NCI-H82 (cell line): ENCODE data around the gene C1QTNF6.
A peak's percentile ranks its signal among the peaks of the same experiment; 100 is the strongest.

Experiments
- DNase-seq: peaks from one replicate; lab custom pipeline; 2025; lab: John Stamatoyannopoulos, UW

The C1QTNF6 gene

DNA sequence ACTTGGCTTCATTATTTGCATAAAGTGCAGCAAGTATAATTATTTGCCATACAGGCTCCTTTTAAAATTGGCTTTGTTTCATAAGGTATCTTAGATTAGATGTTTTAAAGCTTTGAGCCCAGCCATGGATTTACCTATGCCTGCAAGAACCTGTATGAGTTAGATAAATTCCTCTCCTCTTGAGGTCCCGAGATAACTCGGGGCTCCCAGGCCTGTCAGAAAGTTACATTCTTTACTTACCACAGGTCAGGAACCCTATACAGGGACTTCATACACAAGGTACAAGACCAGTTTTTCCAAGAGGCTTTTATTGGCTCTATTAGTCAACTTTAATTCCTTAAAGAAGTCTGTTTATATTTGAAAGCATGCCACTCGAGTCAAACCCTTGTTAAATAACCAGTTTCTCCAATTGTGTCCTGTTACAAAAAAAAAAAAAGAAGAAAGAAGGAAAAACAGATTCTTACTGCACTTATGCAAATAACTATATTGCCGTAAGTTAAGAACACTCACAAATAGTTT, 2.3 kb upstream of the C1QTNF6 start:
- no peak for DNase-seq

DNA sequence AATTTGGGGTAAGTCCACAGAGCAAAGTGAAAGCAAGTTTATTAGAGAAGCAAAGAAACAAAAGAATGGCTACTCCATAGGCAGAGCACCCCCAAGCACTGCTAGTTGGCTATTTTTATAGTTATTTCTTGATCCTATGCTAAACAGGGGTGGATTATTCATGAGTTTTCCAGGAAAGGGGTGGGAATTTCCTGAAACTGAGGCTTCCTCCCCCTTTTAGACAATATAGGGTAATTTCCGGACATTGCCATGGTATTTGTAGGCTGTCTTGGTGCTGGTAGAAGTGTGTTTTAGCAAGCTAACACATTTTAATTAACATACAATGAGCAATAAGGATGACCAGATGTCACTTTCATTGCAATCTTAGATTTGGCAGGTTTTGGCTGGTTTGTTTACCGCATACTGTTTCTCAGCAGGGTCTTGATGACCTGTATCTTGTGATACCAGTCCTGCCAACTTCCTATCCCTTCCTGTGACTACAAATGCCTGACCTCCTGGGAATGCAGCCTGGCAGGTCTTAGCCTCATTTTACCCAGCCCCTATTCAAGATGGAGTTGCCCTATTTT, 937 bp upstream of the C1QTNF6 start:
- DNase-seq = no peak

DNA sequence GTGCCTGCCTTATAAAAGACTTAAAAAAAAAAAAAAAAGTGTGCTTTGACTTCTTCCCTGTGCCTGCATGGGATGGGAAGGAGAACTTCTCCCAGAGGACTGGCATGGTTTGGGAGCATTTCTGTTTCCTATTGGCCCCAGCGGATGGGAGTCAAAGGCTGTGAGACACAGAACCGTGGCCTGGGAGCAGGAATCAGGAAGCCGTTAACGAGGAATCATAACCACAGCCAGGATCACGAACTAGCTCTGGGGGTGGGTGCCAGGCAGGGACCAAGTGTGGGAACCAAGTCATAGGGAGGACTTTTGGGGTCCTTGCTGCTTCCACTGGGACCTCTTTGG, 526 bp downstream of the C1QTNF6 start:
- DNase-seq = no peak

DNA sequence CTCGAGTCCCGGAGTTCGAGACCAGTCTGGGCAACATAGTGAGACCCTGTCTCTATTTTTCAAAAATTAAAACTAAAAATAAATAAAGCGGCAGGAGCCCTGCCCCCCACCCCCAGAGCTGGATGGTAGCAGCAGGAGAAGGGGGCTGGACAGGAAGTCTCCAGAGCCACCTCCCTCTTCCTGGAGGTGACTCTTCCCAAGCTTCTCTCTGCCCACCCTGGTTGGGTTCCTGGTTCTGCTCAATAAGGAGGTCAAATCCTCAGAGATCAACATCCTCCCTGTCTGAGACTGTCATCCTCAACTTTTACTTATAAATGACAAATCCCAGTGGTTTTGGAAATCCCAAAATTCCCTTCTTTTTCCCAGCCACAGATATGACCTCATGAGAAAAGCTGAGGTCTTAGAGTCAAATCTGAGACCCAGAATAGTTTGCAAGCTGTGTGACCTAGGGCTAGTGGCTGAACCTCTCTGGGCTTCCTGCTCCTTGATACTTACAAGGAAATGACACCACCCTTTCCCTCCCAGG, 987 bp downstream of the C1QTNF6 start:
- no peak for DNase-seq

DNA sequence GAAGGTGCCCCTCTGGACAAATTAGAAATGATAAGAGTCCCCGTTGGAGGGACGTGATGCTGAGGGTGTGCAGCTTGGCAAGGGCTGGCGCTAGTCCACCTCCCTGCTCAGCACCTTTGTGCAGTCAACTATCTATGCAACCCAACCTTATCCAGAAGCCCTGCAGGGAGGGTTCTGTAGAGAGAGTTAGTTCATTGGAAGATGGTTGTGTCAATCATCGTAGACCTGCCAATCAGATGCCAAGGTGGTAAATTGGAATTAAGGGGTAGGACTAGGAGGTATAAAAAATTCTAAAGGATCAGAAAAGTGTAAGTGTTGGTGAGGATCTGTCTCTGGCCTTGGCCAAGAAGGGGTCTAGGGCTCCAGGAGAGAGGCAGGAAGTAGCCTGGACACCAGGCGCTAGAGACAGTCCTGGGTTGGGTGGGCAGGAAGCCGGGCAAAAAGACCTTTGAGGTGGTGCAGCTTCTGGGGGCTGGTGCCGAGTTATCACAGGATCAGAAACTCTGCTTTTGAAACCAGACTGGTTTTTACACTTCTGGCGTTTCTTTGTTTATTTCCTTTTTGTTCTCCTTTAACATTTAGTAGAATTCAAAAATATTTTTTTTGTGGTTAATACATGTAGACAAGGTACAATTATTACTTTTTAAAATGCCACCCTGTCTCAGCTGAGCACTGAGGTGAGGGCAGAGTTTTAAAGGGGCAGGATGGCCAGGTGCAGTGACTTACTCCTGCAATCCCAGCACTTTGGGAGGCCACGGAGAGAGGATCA, 1.6 kb downstream of the C1QTNF6 start:
- peak; percentile 59 for DNase-seq

DNA sequence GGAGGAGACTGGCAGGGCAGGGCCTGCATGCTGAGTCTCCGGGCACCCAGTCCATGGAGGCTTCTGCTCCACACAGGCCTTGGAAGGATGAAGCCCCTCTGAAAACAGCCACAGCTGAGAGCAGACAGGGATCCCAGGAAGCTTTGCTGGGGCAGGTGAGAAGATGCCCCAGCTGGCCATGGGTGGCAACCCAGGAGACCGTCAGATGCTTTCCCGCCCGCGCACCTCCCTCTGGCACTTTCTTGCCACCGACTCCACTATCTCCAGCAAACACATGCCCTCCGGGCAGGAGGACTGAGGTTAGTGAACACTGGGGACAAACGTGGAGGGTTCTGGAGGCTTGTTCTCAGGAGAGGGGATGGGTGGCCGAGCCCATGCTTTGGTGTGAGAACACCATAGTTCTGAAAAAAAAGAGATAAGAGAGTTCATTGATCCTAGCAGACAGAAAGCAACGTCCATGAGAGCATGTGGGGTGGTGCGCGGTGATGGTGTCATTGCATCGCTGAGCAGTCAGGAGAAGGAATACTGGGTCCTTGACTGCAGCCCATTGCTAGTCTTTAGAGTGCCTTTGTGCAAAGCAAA, 2.3 kb downstream of the C1QTNF6 start:
- no peak for DNase-seq

DNA sequence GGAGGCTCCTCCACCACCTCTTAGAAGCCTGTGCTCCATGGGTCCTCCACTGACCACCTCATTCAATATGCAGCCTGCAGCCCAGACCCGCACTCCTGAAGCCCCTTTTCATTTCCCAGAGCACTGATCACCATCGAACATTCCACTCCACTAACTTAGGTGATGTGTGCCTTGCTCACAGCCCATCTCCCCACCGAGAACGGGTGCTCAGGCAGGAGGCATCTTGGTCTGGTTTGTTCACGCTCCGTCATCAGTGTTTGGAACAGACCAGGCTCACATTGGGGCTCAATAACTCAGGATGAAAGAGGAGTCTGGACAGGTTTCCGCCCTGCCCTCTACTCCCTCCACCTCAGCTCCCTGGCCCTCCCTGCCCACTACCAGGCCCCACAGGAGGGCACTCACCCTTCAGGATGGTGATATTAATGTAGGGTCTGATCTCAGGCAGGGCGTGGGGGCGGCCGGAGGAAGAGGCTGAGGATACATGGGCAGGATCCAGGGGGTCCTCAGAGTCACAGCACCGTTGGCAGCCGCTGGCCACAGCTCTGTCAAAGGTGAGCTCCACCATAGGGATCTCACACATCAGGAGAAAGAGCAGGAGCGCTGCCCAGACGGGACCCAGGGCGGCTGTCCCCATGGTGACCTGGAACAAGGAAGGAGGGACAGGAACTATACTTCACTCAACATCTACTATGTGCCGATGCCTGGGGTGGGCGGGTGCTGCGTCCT, 3.1 kb downstream of the C1QTNF6 start:
- no peak for DNase-seq

DNA sequence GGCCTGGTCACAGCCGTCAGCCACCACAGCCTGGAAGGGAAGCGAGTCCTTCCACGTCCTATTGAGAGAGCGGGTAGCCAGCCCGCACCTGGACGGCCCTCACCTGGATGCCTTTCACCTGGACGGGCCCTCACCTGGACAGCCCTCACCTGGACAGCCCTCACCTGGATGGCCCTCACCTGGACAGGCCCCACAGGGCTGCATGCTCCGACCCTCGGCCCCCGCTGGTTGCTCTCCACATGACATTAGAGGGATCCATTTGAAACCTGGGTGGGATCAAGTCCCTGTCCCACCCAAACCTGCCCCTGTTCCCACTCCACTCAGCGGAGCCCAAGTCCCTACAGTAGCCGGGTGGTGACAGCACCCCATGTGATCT, 3.7 kb downstream of the C1QTNF6 start:
- DNase-seq = no peak

DNA sequence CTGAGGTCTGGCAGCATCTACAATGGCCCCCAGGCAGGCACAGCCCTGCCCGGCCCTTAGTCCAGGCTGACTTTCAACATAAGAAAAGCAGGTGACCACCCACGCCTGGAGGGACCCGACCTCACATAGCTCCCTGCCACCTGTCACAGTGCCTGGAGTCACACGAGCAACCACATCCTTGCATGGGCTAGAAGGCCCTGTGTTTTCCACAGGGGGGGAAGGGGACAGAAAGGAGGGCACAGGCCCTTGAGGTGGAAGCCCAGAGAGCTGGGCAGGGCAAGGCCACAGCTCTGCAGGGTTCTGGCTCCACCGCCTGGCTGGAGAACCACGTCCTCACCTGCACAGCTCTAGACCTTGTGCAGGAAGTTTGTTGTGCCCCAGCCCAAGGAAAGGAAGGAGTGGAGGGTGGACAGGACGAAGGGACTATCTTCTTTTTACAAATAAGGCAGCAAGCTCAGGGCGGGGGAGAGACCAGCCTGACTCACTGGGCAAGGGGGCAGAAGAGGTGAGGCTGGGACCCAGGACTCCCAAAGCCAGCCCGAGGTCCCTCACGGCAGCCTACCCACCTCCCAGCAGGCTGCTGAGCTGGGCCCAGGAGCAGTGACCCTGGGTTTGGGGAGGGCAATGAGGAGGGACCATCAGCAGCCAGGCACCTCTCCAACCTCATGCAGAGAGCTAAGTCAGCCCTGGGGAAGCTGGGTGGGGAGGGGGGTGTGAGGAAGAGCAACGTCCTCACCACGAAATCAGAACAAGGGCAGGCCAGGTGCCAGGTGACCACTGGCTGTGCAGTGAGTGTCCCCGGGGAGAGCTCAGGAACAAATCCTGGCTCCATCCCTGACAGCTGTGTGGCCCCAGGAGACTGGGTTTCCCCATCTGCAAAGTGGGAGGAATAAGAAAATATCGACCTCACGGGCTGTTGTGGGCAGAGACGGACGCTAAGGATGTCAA, 4.3 kb downstream of the C1QTNF6 start:
- DNase-seq = no peak

DNA sequence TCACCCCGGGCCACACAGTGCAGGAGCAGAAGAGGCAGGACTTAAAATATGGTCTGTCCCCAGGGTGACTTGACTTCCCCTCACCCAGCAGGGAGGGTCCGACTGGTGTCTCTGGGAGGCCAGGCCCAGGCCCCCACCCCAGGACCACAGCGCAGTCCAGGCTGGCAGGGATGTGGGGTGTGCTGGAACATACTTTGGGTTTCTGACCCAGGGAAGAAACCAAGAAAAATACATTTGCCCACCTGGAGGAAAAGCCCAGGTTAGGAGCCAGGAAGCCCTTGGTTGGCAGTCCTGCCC, 5.2 kb downstream of the C1QTNF6 start:
- no peak for DNase-seq

DNA sequence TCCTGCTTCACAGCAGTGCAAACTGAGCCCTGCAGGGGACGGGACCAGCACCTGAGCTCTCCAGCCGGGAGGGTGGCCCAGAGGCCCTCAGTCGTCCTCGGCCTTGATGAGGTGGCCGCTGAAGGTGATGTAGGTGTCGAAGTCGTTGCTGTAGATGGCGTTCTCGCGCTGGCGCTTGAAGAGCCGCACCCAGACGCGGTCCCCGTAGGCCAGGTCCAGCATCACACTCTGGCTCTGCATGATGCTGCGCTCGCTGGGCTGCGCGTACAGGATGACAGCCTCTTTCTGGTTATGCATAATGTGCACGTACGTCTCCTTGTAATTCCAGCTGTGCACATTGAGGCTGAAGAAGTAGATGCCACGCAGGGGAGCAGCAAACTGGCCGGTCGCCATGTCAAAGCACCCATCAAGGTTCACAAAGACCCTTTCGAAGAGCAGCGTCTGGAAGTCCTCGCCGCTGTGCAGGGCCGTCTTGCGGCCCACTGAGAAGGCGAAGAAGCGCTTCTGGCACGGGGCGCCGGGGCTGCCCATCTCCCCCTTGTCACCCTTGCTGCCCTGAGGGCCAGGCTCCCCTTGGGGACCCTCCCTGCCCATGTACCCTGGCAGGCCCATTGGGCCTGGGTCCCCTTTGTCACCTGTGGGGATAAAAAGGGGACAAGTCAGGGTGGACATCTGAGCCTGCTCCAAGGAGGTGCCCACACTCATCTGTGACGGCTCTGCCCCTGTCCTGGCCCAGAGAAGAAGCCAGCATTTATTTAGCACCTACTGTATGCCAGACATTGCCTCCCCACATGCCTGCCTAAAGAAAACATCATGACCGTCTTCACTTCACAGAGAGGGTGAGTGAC, 5.7 kb downstream of the C1QTNF6 start:
- no peak for DNase-seq

DNA sequence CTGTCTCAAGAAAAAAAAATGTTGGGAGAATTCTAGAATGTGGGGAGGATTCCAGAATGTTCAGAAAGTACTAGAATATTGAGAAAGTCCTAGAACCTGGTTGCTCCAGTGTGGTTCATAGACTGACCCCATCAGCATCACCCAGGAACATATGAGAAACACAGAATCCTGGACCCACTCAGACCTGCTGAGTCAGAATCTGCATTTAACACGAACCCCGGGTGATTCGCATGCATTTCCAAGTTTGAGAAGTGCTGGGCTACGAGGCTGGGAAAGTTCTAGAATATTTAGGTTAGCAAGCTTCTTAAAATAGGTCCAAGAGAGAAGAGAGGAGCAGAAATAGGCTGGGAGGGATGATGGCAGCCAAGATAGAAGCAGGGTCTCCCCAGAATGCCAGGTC, 6.4 kb downstream of the C1QTNF6 start:
- no peak for DNase-seq

DNA sequence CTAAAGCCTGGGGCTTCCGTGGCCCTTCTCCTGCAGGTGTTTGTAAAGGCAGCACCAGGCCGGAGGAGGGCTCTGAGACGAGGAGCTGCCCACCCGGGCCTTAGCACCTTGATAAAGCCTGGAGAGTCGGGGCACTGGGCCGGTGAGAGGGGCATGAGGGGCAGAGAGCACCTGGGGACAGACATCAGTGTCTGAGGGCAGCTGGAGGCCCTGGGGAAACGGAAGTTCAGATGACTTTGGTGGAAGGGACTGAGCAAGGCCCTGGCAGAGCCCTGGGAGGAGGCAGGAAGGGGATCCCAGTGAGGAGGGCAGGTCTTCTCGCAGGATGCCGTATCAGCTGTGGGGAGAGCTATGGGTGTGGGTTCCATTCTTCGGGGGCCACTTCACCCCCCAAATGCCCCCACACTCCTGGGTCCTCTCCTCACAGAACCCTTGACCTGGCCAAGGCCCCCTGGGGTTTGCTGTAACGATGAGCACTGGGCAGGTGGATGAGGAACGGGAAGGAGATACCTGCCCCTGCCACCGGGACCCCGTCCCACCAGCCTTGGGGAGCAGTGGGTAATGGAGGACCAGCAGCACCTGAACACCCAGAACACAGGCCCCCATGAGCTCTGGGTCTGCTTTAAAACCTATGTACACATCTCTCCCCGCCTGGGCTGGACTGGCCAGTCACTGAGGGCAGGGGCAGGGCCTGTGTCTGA, 7.4 kb downstream of the C1QTNF6 start:
- DNase-seq = no peak

DNA sequence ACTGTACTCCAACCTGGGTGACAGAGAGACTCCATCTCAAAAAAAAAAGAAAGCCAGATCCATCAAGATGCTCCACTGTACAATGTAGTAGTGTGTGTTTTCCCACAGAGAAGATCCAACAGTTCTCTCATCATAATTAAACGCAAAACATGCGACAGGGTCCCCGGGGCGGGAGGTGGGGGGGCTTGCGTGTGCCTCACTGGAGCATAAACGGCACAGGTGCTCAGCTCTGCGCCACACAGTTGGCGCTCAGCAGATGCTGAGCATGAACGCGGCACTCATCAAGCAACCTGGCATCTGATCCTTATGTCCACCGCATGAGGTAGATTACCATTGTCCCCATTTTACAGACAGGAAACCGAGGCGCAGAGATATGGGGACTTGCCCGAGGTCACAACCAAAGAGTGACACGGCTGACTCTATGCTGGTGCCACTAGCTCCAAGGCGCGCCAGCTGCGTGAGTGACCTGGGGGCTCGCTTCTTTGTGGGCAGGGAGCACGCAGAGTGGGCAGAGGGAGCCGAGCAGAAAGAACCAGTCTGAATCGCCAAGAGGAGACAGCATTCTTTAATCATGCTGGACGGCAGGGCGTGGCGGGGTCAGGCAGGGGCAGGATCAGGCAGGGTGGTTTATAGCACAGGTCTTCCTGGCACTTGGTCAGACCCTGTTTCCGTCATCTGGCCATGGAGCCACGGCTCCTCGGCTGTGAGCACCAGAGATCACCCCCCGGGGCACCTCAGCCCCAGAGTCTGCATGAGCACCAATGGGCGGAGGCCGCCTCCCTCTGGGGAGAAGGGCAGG, 8.2 kb downstream of the C1QTNF6 start:
- no peak for DNase-seq

DNA sequence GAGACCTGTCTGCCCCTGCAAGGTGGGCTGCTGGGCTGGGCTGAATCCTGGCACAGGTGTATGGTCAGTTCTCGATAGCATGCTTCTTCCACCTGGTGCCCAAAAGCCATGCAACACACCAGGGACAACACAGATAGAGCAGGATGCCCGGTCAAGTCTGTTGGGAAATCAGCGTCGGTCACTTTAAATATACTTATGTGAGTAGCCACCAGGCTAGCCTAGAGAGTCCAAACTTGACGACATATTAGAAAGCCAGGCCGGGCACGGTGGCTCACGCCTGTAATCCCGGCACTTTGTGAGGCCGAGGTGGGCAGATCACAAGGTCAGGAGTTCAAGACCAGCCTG, 8.9 kb downstream of the C1QTNF6 start:
- DNase-seq = no peak

DNA sequence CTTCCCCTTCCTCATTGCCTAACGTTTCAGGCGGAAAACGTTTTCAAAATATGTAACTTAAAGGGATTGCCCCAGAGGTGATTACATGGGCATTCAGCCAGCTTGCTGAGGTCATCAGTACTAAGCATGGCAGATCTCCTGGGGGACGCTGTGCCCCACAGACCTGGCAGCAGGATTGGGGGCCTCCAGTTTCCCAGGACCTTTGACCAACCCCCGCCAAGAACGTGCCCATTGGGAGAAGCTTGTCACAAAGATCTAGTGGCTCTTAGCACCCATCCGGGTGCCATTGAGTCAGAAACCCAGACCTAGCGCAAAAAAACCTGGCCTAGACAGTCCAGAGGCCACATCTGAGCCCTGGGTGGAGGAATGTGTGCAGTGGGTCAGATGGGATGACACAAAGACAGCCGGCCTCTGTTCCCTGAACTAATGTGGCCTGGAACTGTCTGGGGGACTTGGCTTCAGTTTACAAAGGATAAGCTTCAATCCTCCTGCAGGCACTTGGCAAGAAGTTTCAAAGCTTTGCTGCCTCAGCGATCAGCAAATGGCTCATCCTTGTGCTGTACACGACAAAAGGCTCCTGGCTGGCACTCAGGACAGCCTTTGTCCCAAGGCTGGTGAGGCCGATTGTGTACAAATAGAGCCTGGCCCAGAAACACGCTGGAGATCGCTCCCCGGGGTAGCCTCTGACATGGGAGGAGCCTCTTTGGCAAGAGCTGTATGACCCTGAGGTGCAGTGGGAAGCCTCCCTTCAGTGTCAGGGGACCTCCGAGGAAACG, 9.5 kb downstream of the C1QTNF6 start:
- no peak for DNase-seq

DNA sequence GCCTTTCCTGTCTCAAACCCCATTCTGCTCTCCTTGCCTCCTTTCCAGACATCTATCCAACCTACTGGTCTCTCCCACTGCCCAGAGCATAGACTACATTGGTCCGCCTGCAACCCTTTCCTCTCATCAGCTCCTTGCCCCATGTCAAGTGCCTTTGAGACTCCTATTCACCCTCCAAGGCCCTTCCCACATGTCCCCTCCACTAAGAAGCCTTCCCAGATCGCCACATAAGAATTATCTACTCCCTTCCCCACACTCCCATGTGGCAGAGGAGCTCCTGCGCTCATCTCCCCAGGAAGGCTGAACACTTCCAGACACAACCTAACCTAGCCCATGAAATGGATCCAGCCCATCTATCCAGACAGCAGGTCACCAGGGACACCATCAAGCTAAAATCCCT, 10.3 kb downstream of the C1QTNF6 start:
- no peak for DNase-seq

DNA sequence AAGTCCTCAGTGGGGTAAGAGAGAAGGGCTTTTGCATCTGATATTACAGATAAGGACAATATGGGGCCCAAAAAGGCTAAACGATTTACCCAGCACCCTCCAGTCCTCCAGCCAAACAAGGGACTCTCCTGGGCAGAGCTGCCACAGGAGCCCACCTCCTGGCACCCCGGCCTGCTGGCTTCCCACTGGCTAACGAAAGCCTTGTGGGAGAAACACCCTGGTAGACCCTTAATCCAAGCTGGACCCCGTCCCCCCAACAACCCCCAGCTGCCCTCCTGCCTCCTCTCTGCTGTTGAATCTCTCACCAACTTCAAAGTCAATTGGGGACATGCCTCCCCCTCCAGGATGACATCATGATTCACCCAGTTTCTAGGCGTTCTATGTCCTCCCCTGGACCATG, 10.8 kb downstream of the C1QTNF6 start:
- DNase-seq = no peak
